OCI-LY3 (cell line): Measurements from ENCODE around the gene KCNK6.

ENCODE experiments used
- CTCF ChIP-seq: fragments of 200-600, 300-600 bp; sonication (generic); IDR thresholded peaks from 2 replicates; pipeline ENCODE4 v1.5.1; 2014; ENCODE audit warnings: antibody characterized with exemption, low read length, low read depth
- EZH2phosphoT487 ChIP-seq: fragments of 200-600 bp; shearing (Covaris generic); IDR thresholded peaks from 2 replicates; pipeline ENCODE4 v1.6.1; 2018; ENCODE audit warnings: antibody characterized with exemption, mixed run types, low read depth

GRCh38 chr19:38280030-38280921 is 39.4 kb upstream of the KCNK6 start:
- TF ChIP-seq CTCF (no peak), EZH2phosphoT487 (no peak)
